NCI-H526 treated with DMSO at 0.1 percent for 48 hours (cell line): ENCODE measurements around the gene SLC15A4.
"Not testable (repeated sequence)": the region's sequence is repeated elsewhere in the genome, so short reads cannot be mapped to it uniquely, and the experiment has no call there.

Experiments used
- DNase-seq: peaks from one replicate; lab custom pipeline; 2025; lab: John Stamatoyannopoulos, UW

SLC15A4 gene

GRCh38 chr12:128823916-128824839, at the start of gene SLC15A4:
TSS of gene SLC15A4 (minus strand) at chr12:128823958. CDS start at chr12:128823943, 15 bp downstream.
- DNase-seq, result peak; percentile 89

- DNase-seq, result no peak
Measured at GRCh38 chr12:128872303-128872702, 48.5 kb upstream of the SLC15A4 start.

DNA sequence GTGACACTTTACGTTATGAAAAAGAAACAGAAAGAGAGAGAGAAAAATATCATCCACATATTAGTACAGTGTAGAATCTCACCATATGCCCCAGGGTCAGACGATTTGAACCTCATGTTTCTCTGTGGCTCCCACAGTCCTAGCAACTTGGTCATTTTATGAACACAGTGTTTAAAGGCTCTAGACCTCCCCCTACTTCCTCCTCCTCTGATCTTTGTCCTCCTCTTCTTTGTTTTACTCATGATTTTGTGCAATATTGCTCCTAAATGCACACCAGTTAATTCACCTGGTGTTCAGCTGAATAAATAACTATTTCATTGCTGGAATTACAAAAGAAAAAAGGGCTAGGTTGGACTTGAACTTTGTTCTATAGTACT, 47.7 kb upstream of the SLC15A4 start:
- no peak for DNase-seq

GRCh38 chr12:128867466-128867865, 43.7 kb upstream of the SLC15A4 start:
- DNase-seq, result no peak

GRCh38 chr12:128864516-128865186, 40.9 kb upstream of the SLC15A4 start:
- DNase-seq, result no peak

DNA sequence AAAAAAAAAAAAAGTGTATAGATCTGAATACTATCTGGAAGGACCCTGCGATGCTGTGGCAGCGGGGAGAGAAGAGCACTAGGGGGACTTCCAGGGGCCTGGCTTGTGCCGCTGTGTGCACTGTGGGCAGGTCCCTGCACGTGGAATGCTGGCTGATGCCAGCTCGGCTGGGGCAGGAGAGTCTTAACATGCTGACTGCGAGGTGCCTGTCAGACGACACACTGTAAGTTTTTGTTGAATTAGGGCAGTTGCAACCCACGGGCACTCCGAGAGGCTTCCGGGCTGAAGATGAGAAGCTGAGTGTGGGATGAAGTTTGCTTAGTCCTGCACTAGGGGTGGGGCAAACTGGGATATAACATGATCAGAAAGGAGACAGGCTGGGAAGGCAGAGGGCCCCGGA, 40.2 kb upstream of the SLC15A4 start:
- no peak for DNase-seq

- no peak for DNase-seq
Measured at GRCh38 chr12:128861226-128862016, 37.7 kb upstream of the SLC15A4 start.

DNA sequence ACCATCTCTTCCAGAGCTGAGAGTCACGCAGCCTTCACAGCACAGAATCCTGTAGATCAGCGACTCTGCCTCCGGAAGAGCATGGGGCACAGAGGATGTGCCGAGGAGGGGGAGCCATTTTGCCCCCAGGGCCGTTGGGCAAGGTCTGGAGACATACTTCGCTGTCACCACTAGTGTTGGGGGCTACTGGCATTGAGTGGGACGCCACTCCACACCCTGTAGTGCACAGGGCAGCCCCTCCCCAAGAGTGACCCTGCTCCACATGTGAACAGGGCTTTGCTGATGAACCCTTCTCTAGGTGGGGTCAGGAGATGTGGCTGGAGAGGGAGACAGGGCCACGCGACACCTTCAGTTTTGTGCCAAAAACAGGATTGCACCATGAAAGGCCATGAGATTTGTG, 35.6 kb upstream of the SLC15A4 start:
- DNase-seq, result no peak

GRCh38 chr12:128857133-128857763, 33.5 kb upstream of the SLC15A4 start:
- no peak for DNase-seq

DNA sequence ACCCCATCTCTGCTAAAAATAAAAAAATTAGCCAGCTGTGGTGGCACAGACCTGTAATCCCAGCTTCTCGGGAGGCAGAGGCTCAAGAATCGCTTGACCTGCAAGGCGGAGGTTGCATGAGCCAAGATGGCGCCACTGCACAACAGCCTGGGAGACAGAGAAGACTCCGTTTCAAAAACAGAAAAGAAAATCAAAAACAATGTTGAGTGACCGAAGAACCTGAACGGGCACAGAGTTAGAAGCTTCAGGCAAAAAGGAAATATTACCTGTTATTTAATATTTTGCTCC, 33.0 kb upstream of the SLC15A4 start:
- DNase-seq, result no peak

DNA sequence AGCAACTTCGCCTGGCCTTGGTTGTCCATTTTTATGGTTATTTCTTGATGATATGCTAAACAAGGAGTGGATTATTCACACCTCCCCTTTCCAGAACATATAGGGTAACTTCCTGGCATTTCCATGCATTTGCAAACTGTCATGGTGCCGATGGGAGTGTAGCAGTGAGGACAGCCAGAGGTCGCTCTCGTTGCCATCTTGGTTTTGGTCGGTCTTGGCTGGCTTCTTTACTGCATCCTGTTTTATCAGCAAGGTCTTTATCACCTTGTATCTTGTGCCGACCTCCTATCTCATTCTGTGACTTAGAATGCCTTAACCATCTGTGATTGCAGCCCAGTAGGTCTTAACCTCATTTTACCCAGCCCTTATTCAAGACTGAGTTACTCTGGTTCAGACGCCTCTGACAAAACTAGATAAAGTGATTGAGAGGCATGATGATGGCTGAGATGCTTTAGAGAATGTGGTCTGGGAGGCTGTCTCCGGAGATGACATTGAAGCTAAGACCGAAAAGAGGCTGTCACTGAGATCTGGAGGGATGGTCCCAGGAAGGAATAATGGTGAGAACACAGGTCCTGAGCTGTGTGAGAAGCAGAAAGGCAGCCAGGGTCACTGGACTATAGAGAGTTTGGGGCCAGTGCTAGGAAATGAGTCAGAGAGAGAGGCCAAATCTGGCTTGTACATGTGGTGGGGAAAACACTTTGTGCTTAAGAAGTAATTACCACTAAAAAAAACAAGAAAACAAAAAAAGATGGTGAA, 32.5 kb upstream of the SLC15A4 start:
- DNase-seq, result no peak

DNA sequence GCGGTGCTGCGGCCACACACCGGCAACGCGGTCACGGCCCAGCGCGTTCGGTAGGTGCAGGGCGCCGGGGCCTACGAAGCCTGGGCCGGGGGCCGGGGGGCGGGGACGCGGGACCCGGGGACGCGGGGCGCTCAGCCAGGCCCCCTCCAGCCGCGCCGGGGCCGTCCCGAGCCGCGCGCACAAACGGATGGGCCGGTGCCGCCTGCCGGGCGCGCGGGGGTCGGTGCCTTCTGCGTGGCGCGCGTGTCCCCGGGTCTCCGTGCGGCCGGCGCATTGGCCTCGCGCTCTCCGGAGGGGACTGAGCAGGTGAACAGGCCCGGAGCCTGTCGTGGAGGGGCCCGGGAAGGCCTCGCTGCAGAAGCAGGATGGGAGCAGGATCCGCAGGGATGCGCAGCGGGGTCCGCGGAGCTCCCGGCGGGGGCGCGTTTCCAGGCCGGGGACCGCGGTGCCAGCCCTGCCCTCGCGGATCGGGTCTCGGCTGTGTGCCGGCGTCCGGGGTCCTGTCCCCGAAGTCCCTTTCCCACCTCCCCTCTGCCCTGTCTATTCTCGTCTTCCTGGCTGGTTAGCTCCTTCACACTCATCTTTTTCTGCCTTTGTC, 29.9 kb upstream of the SLC15A4 start:
- DNase-seq, result peak; percentile 11

DNA sequence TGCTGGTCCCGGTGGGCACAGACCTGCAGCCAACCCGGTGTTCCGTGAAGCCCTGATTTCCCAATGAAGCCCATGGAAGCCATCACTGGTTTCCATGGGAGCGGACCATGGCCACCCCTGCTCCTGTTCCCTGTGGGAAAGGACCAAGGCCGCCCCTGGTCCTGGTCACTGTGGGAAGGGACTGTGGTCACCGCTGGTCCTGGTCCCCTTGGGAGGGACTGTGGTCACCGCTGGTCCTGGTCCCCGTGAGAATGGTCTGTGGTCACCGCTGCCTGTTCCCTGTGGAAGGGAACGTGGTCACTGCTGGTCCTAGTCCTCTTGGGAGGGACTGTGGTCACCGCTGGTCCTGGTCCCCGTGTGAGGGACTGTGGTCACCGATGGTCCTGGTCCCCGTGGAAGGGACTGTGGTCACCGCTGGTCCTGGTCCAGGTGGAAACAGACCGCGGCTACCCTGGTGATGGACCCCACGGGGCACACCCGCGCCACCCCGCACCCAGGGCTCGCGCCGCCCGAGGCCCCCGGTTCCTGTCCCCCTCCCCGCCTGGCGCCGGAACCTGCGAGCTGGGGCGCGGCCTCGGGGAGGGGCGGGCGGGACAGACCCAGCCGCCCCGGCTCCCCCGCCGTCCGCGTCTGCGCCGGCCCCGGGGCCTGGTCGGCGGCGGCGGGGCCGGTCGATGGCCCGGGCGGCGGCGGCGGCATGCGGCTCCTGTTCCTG, 29.3 kb upstream of the SLC15A4 start, which contains the start of gene GLT1D1:
TSS of gene GLT1D1 (plus strand) at position 594 of the 715 bp plus-strand sequence. CDS start at position 698, 104 bp downstream.
- no peak for DNase-seq

DNA sequence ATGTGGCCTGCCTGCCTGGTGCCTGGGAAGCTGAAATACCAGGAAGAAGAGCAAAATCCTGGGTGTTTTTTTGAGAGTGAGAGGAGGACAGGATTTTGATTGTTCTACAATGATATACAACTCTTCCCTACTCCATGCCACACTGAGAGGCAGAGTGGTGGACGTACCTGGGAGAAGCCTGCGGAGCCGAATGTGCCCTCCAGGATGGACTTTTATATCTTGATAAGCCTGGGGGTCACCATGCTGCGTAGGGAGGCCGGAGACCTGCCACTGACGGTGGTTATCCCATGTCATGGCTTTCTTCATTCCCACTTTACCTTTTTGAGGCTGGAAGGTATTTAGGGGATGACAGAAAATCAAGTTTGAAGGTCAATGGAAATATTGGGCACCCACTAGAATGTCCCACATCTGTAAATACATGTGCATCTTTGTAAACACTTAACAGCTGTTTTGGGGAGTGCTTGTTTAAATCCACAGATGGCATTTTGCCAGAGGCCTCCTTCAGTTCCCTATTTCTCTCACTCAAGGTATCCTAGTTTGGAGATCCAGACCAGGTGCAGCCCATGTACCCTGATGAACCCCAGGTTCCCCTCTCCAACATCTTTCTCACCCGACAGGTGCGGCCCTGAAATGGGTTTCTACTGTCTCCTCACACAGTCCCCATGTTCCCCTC, 28.4 kb upstream of the SLC15A4 start:
- no peak for DNase-seq

- not testable (repeated sequence) for DNase-seq
Measured at GRCh38 chr12:128851429-128851828, 27.7 kb upstream of the SLC15A4 start.

DNA sequence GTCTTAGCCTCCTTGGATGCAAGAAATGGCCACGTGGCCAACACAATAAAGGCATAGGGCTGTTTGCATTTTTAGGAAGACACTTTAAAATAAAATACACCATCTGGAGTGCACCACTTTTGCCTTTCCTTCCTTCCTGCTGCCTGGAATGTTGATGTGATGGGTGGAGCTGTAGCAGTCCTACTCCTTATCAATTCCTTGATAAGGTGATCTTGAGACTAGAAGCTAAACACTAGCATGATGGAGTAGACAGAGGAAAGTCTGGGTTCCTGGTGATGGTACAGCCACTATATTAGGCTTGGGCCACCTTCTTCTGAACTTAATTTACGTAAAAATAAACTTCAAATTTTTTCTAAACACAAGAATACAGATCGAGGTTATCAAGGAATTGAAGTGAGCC, 26.6 kb upstream of the SLC15A4 start:
- DNase-seq, result no peak

GRCh38 chr12:128849806-128850205, 26.0 kb upstream of the SLC15A4 start:
- DNase-seq, result not testable (repeated sequence)

- DNase-seq, result no peak
Measured at GRCh38 chr12:128848371-128848770, 24.6 kb upstream of the SLC15A4 start.

- DNase-seq, result not testable (repeated sequence)
Measured at GRCh38 chr12:128846671-128847070, 22.9 kb upstream of the SLC15A4 start.
